ENCODE data around the gene PLVAP. TPM values are rescaled to one million over a fixed set of nuclear protein-coding genes. Genes with fewer than 3 reads are reported as not detected.
A peak's percentile ranks its signal among the peaks of the same experiment; 100 is the strongest.

PLVAP gene
- total and polyA plus RNA-seq, 12 donors: 27.9 to 381 (median 84.0) TPM

GRCh38 chr19:17418710-17419109 is 41.6 kb upstream of the PLVAP start:
- Histone ChIP-seq H3K9me3 (replicated peaks in 1 of 3) (no peaks in the 10 kb centered on the region), H3K4me1 (replicated peaks in 1 of 2) (peaks cover 13% of the 10 kb centered on the region in 2 donors), H3K27me3 (no peaks in the 10 kb centered on the region), H3K4me3 (peak overlapping the region in 2 of 4 donors; percentile 15 to 95), H3K36me3 (replicated peaks in 1 of 2) (peaks cover 0 to 5% of the 10 kb centered on the region in 2 donors), H3K27ac (peak overlapping the region; percentile 77 to 91 (median 83))
- 38 to 48% (median 43%) methylated on average over 3 of the region's 3 CpGs for WGBS, 4 donors
- no peak for DNase-seq
- intact Hi-C loops (cut with DNase I): no loop called here
- no peak for TF ChIP-seq CTCF (IDR thresholded peaks at IDR 0.05)
- no peak for TF ChIP-seq POLR2A (IDR thresholded peaks at IDR 0.05)

- DNase-seq: no peak
- Histone ChIP-seq H3K27me3 (no peaks in the 10 kb centered on the region), H3K9me3 (replicated peaks in 1 of 3) (no peaks in the 10 kb centered on the region), H3K4me3 (no peak overlapping the region), H3K4me1 (replicated peaks in 1 of 2) (peaks cover 6 to 17% of the 10 kb centered on the region in 2 donors), H3K36me3 (replicated peaks in 1 of 2) (peaks cover 0 to 5% of the 10 kb centered on the region in 2 donors), H3K27ac (peak overlapping the region in 1 of 5 donors; percentile 22)
- WGBS, 4 donors: 66 to 79% (median 77%) methylated on average over 6 of the region's 6 CpGs
- intact Hi-C loops (cut with DNase I): no loop called here
- no peak for TF ChIP-seq POLR2A (IDR thresholded peaks at IDR 0.05)
- TF ChIP-seq CTCF (IDR thresholded peaks at IDR 0.05): no peak
Measured at GRCh38 chr19:17415121-17415520, 38.0 kb upstream of the PLVAP start.

GRCh38 chr19:17414097-17414496 is 37.0 kb upstream of the PLVAP start:
- peak overlapping the region in 2 of 5 donors; percentile 57 to 78 for H3K27ac ChIP-seq

GRCh38 chr19:17411801-17412200 is 34.7 kb upstream of the PLVAP start:
- H3K27ac ChIP-seq: peak overlapping the region in 2 of 5 donors; percentile 57 to 78
- TF ChIP-seq CTCF (IDR thresholded peaks at IDR 0.05) (no peak), POLR2A (IDR thresholded peaks at IDR 0.05) (no peak)
- DNase-seq: no peak
- 83 to 89% (median 86%) methylated on average over 10 to 11 of the region's 11 CpGs for WGBS, 4 donors
- H3K27me3 ChIP-seq: no peaks in the 10 kb centered on the region
- no peak overlapping the region for H3K4me3 ChIP-seq
- peaks cover 0 to 5% of the 10 kb centered on the region in 2 donors for H3K36me3 ChIP-seq (replicated peaks in 1 of 2)
- intact Hi-C loops (cut with DNase I): no loop called here
- H3K4me1 ChIP-seq (replicated peaks in 1 of 2): peaks cover 11 to 30% of the 10 kb centered on the region in 2 donors
- H3K9me3 ChIP-seq (replicated peaks in 1 of 3): no peaks in the 10 kb centered on the region

More at GRCh38 chr19:17414097-17414496, 37.0 kb upstream of the PLVAP start:
- no peaks in the 10 kb centered on the region for H3K27me3 ChIP-seq
- TF ChIP-seq POLR2A (IDR thresholded peaks at IDR 0.05) (no peak), CTCF (IDR thresholded peaks at IDR 0.05) (no peak)
- peaks cover 0 to 5% of the 10 kb centered on the region in 2 donors for H3K36me3 ChIP-seq (replicated peaks in 1 of 2)
- peaks cover 10 to 18% of the 10 kb centered on the region in 2 donors for H3K4me1 ChIP-seq (replicated peaks in 1 of 2)
- H3K4me3 ChIP-seq: no peak overlapping the region
- intact Hi-C loops (cut with DNase I): no loop called here
- no peaks in the 10 kb centered on the region for H3K9me3 ChIP-seq (replicated peaks in 1 of 3)
- 85 to 96% (median 94%) methylated on average over 4 to 8 of the region's 8 CpGs for WGBS, 4 donors
- DNase-seq: no peak

Measured in adrenal gland (tissue), 12 donors.